ENCODE measurements around the gene XPNPEP1. TPM values are rescaled to one million over a fixed set of nuclear protein-coding genes. Genes with fewer than 3 reads are reported as not detected.

XPNPEP1 gene
- polyA plus RNA-seq, 1 of the 3 experiments (the other 2 are of a cell fraction): 167 TPM

DNA sequence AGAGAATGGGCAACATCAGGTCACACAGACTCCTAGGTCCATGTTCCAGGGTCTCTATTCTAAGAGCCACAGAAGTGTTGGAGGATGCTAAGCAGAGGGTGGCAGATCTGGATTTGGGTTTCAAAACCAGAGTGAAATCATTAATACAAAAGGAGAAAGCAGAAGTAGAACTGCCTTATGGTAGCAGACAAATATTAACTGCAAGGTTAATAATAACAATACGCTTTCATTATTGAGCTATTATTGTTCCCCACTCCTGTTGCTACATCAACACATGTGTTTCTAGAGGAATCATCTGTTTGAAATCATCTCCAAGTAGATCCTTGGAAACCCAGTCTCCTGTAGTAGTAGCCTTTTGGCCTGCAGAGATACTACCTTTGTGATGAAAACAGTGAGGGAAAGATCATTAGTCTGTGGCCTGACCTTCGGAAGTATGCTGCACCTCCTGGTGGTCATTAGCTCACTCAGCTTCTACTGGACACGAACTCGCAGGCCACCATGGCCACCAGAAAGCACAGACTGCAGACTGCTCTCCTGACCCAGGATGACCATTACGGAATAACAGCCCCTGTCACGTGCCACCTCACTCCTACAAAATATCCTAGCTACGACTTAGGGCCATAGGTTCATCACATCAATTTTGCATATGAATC, 84.6 kb downstream of the XPNPEP1 start:
- TF ChIP-seq, protein P1, sequence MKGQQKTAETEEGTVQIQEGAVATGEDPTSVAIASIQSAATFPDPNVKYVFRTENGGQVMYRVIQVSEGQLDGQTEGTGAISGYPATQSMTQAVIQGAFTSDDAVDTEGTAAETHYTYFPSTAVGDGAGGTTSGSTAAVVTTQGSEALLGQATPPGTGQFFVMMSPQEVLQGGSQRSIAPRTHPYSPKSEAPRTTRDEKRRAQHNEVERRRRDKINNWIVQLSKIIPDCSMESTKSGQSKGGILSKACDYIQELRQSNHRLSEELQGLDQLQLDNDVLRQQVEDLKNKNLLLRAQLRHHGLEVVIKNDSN (IDR thresholded peaks at IDR 0.05; ENCODE audit: borderline replicate concordance, low read depth): no peak
- TF ChIP-seq GATA2 (CRISPR knock-in tag; IDR thresholded peaks at IDR 0.05) (no peak), TAF1 (IDR thresholded peaks at IDR 0.05; ENCODE audit: borderline replicate concordance, low read depth, low read length) (no peak), EP300 (IDR thresholded peaks at IDR 0.05; ENCODE audit: borderline replicate concordance in 1 of 2, low read depth in 1 of 2, low read length in 1 of 2) (no peak), POLR2AphosphoS5 (IDR thresholded peaks at IDR 0.05; ENCODE audit: low read depth, low read length) (no peak), ELF1 (IDR thresholded peaks at IDR 0.05) (no peak), JUND (IDR thresholded peaks at IDR 0.05) (no peak), EZH2phosphoT487 (IDR thresholded peaks at IDR 0.05; ENCODE audit: borderline replicate concordance, low read depth) (no peak), FOSL2 (IDR thresholded peaks at IDR 0.05; ENCODE audit: borderline replicate concordance, low read depth) (no peak), MXI1 (IDR thresholded peaks at IDR 0.05; ENCODE audit: low read depth, low read length) (no peak)
- TF ChIP-seq, protein P2, sequence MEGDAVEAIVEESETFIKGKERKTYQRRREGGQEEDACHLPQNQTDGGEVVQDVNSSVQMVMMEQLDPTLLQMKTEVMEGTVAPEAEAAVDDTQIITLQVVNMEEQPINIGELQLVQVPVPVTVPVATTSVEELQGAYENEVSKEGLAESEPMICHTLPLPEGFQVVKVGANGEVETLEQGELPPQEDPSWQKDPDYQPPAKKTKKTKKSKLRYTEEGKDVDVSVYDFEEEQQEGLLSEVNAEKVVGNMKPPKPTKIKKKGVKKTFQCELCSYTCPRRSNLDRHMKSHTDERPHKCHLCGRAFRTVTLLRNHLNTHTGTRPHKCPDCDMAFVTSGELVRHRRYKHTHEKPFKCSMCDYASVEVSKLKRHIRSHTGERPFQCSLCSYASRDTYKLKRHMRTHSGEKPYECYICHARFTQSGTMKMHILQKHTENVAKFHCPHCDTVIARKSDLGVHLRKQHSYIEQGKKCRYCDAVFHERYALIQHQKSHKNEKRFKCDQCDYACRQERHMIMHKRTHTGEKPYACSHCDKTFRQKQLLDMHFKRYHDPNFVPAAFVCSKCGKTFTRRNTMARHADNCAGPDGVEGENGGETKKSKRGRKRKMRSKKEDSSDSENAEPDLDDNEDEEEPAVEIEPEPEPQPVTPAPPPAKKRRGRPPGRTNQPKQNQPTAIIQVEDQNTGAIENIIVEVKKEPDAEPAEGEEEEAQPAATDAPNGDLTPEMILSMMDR (IDR thresholded peaks at IDR 0.05): no peak
- TF ChIP-seq, protein P3, sequence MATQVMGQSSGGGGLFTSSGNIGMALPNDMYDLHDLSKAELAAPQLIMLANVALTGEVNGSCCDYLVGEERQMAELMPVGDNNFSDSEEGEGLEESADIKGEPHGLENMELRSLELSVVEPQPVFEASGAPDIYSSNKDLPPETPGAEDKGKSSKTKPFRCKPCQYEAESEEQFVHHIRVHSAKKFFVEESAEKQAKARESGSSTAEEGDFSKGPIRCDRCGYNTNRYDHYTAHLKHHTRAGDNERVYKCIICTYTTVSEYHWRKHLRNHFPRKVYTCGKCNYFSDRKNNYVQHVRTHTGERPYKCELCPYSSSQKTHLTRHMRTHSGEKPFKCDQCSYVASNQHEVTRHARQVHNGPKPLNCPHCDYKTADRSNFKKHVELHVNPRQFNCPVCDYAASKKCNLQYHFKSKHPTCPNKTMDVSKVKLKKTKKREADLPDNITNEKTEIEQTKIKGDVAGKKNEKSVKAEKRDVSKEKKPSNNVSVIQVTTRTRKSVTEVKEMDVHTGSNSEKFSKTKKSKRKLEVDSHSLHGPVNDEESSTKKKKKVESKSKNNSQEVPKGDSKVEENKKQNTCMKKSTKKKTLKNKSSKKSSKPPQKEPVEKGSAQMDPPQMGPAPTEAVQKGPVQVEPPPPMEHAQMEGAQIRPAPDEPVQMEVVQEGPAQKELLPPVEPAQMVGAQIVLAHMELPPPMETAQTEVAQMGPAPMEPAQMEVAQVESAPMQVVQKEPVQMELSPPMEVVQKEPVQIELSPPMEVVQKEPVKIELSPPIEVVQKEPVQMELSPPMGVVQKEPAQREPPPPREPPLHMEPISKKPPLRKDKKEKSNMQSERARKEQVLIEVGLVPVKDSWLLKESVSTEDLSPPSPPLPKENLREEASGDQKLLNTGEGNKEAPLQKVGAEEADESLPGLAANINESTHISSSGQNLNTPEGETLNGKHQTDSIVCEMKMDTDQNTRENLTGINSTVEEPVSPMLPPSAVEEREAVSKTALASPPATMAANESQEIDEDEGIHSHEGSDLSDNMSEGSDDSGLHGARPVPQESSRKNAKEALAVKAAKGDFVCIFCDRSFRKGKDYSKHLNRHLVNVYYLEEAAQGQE (IDR thresholded peaks at IDR 0.05; ENCODE audit: low read depth, low read length): no peak
- TF ChIP-seq, protein P4, sequence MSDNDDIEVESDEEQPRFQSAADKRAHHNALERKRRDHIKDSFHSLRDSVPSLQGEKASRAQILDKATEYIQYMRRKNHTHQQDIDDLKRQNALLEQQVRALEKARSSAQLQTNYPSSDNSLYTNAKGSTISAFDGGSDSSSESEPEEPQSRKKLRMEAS (IDR thresholded peaks at IDR 0.05; ENCODE audit: low read depth): no peak
- TF ChIP-seq, protein P5, sequence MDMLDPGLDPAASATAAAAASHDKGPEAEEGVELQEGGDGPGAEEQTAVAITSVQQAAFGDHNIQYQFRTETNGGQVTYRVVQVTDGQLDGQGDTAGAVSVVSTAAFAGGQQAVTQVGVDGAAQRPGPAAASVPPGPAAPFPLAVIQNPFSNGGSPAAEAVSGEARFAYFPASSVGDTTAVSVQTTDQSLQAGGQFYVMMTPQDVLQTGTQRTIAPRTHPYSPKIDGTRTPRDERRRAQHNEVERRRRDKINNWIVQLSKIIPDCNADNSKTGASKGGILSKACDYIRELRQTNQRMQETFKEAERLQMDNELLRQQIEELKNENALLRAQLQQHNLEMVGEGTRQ (IDR thresholded peaks at IDR 0.05; ENCODE audit: borderline replicate concordance, low read depth, low read length): no peak
- TF ChIP-seq, protein P6, sequence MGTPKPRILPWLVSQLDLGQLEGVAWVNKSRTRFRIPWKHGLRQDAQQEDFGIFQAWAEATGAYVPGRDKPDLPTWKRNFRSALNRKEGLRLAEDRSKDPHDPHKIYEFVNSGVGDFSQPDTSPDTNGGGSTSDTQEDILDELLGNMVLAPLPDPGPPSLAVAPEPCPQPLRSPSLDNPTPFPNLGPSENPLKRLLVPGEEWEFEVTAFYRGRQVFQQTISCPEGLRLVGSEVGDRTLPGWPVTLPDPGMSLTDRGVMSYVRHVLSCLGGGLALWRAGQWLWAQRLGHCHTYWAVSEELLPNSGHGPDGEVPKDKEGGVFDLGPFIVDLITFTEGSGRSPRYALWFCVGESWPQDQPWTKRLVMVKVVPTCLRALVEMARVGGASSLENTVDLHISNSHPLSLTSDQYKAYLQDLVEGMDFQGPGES (IDR thresholded peaks at IDR 0.05; ENCODE audit: low read depth, low read length): no peak
- TF ChIP-seq, protein P7, sequence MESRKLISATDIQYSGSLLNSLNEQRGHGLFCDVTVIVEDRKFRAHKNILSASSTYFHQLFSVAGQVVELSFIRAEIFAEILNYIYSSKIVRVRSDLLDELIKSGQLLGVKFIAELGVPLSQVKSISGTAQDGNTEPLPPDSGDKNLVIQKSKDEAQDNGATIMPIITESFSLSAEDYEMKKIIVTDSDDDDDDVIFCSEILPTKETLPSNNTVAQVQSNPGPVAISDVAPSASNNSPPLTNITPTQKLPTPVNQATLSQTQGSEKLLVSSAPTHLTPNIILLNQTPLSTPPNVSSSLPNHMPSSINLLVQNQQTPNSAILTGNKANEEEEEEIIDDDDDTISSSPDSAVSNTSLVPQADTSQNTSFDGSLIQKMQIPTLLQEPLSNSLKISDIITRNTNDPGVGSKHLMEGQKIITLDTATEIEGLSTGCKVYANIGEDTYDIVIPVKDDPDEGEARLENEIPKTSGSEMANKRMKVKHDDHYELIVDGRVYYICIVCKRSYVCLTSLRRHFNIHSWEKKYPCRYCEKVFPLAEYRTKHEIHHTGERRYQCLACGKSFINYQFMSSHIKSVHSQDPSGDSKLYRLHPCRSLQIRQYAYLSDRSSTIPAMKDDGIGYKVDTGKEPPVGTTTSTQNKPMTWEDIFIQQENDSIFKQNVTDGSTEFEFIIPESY (IDR thresholded peaks at IDR 0.05; ENCODE audit: borderline replicate concordance, low read depth): no peak
- H3K27ac ChIP-seq (ENCODE audit: low read depth in 2 of 2, low read length in 1 of 2): no peak overlapping the region
- H3K4me3 ChIP-seq (ENCODE audit: low read depth in 2 of 2, low read length in 1 of 2): no peak overlapping the region
- no peak for DNase-seq
- H3K9me3 ChIP-seq: no peaks in the 10 kb centered on the region
- no peak overlapping the region for H3K9ac ChIP-seq
- 62% methylated on average over 7 of the region's 7 CpGs for WGBS (ENCODE audit: low lambda C conversion rate)
- H3K9me2 ChIP-seq: no peaks in the 10 kb centered on the region
- H3K79me2 ChIP-seq (ENCODE audit: insufficient read depth): no peaks in the 10 kb centered on the region
- H4K20me1 ChIP-seq (ENCODE audit: insufficient read depth): no peaks in the 10 kb centered on the region
- H3K27me3 ChIP-seq (ENCODE audit: insufficient read depth): no peaks in the 10 kb centered on the region; the same call in 1 of the 2 replicates
- no peaks in the 10 kb centered on the region for H3K36me3 ChIP-seq (replicated peaks in 1 of 2; ENCODE audit: control insufficient read depth in 1 of 2, insufficient read depth in 2 of 2, low read length in 1 of 2)
- H3K4me2 ChIP-seq: no peak overlapping the region
- ChIA-PET CTCF (interaction anchor here (0.6 to 0.8 kb wide), 2 partner anchors 19 to 969 kb away, joined by 3 read pairs; no protein-coding TSS in a partner anchor), POLR2A (no interaction called here)
- no peak overlapping the region for H2AFZ ChIP-seq (ENCODE audit: low read depth)
- H3F3A ChIP-seq (replicated peaks; ENCODE audit: insufficient read depth): no peaks in the 10 kb centered on the region
- no peaks in the 10 kb centered on the region for H3K4me1 ChIP-seq (ENCODE audit: control insufficient read depth in 1 of 2, insufficient read depth in 2 of 2, low read depth in 1 of 2, low read length in 1 of 2)

Measured in SK-N-SH (cell line).